Stimulated activated CD4-positive, alpha-beta T cell treated with anti-CD3 and anti-CD28 coated beads, Interleukin-1b, Interleukin-23, amount 100 ng/mL, for 1 hour (primary cell): ENCODE measurements around the gene DEFB123.

Experiments
- DNase-seq, 2 donors: peaks; one replicate each; pipeline ENCODE4 v3.0.0-alpha.2; 2020; ENCODE audit warnings: low read depth in 2 of 2

Gene DEFB123

DNA sequence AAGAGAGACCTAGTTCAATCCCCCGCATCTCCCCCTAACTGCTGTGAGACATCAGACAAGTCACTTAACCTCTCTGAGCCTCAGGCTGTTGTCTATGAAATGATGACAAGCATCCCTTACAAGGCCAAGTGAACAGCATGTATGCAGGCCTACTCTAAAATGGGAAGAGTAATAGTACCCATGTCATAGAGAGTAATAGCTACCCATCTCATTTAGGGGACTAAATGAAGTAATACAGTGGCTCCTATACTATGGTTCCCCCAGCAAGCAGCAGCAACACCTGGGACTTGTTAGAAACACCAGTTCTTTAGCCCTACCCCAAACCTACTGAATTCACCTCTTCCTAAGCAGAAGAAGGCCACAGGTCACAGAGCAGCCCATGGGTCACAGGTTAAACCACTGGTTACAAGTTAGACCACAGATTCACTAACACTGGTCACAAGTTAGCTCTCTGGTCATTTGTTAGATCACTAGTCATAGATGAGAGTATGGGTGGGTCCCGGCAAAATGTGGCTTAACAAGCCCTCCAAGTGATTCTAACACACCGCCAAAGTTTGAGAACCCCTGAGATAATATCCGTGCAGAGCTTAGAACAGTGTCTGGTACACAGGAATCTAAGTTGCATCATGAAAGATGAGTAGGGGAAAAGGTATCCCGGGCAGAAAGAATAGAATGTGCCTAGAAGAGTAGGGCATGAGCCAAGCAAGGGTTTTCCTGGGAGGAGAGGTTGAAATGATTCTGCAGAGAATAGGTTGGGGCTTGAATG is 33.1 kb downstream of the DEFB123 start:
- DNase-seq, result no peak

DNA sequence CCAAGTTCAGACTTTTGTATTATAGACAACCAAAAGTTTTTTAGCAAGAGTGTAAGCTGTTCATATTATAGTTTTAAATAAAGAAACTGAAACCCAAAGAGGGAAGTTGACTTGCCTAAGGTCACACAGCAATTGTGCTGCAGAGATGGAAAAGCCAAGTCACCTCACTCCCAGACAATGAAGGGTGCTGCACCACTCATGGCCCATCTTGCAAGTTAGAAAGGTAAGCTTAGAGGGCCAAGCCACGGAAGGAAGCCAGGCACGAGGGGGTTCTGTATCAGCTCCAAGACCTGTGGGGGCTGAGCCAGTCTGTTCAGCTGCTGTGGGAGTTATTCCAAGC is 33.6 kb downstream of the DEFB123 start:
- no peak for DNase-seq

- no peak for DNase-seq
Measured at GRCh38 chr20:31474758-31475427, 34.5 kb downstream of the DEFB123 start, which contains the start of the genes DEFB124 and REM1. Gene DEFB124, minus strand, starts transcription at chr20:31475127. Its CDS starts 2,114 bp downstream, at chr20:31473013. Gene REM1, plus strand, starts transcription at chr20:31475288. Its CDS starts 1,158 bp downstream, at chr20:31476446.

DNA sequence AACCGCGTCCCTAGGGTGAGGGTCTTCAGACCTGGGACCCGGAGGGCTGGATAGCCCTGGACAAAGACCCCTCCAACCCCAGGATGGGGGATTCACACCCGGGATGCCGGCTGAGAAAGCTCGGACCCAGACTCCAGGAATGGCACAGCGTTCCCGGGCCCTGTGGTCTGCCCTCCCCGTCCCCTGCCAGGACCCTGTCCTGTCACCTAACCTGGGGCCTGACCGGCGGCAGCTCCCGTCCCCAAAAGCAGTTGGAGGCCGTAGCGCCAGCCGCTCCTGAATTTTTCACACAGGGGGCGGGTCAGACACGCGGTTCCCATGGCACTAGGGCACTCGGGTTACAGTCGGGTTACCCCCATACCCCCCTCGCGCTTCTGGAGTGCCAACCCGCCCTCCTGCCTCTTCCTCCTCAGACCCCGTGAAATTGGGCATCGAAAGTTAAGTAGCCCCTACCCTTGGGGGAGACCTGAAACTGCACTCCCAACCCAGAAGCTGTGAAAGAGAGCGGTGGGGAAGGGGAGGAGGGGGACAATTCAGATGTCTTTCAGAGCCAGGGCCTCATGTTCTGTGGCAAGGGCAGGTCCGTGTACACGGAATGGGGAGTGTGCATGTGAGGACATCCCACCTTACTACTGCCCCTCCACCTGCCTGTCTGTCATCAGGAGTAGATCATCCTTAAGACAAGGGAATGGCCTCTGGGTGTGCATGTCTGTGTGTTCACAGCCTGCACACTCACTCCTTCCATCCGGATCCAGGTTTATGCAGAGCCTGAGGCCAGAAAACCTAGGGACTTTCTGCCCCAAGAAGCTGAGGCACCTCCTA is 35.3 kb downstream of the DEFB123 start:
- no peak for DNase-seq

GRCh38 chr20:31476294-31476585 is 35.8 kb downstream of the DEFB123 start:
- DNase-seq, result no peak

DNA sequence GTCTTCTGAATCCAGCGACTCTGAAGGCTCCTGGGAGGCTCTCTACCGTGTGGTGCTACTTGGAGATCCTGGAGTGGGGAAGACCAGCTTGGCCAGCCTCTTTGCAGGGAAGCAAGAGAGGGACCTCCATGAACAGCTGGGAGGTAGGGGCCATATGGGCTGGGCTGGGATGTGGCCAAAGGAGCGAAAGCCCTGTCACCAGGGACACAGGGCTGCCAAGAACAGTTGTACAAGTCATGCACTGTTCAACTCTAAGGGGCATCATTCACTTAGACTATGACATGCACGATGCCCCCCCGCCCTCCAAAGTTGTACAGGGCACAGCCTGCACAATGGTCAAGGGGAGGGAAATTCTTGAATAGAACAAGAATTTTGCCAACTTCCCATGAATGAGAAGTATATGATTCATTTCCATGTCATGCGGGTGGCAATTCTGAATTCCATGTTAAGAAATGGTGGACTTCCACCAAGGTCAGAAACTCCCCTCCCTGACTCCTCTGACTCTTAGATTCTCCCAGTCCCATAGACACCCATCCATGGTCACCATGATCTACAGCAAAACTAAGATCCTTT is 36.3 kb downstream of the DEFB123 start:
- no peak for DNase-seq

GRCh38 chr20:31484001-31484400 is 43.6 kb downstream of the DEFB123 start:
- no peak for DNase-seq

DNA sequence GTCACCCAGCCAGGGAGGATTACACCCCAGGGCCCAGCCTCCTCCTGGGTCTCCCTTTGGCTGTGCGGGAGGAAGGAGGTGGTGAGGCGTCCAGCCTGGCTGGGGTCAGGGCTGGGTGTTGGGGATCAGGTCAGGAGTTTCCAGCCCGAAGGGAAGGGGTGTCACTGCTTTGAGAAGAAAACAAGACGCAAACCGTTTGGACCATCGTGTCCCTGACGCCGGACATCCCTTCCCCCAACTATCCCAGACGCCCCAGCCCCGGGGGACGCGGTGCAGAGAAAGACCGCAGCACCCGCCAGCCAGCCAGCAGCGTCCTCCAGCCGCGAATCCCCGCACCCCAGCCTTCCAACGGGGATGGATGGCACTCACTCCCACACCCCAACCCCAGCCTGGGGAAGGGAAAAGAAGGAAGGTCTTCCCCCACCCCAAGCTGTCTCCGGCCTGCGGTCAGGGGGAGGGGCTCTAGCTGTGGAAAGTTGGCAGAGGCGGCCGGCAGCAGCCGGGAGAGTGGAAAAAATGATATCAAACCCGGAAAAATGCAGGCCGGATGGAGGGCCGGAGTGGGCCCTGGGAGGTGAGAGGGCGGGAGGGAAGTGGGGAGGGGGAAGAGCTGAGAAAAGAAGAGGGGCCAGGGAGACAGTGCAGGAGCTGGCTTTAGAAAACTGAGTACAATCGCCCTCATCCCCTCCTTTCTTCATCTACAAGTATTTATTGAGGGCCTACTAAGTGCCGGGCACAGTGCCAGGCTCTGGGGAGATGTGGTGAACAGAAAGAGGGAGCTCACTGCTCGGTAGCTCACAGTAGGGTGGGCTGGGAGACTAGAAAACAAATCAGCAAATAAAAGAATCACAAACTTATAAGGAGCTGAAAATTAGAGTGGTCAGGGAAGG is 45.3 kb downstream of the DEFB123 start:
- no peak for DNase-seq

DNA sequence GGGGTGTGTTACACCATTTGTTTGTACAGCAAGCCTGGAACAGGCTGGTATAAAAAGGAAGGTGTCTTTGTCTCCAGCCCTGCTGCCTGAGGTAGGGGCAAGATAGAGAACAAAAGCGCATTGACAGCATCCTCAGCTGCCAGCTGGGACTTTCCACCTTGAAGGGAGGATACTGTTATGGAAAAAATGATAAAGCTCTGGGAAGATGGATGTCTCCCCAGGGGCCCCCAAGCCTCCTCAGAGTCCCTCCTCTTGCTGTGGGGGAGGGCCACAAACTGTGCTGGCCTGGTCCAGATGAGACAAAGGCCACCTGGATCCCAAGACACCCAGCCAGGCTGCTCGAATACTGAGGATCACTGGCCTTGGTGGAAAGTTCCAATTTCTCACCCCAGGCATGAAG is 47.7 kb downstream of the DEFB123 start:
- no peak for DNase-seq

DNA sequence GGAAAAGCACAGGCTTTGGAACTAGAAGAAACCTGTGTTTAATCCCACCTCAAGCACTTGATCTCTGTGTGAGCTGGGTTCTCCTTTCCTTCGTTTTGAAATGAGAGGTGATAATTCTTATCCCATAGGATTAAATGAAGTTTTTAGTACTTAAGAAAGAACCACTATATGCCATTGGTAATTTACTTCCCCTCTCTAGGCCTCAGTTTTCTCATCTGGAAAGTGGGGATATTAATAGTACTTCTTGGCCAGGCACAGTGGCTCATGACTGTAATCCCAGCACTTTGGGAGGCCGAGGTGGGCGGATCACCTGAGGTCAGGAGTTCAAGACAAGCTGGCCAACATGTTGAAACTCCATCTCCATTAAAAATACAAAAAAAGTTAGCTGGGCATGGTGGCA is 48.7 kb downstream of the DEFB123 start:
- no peak for DNase-seq

- DNase-seq, result no peak
Measured at GRCh38 chr20:31490752-31491151, 50.3 kb downstream of the DEFB123 start.

DNA sequence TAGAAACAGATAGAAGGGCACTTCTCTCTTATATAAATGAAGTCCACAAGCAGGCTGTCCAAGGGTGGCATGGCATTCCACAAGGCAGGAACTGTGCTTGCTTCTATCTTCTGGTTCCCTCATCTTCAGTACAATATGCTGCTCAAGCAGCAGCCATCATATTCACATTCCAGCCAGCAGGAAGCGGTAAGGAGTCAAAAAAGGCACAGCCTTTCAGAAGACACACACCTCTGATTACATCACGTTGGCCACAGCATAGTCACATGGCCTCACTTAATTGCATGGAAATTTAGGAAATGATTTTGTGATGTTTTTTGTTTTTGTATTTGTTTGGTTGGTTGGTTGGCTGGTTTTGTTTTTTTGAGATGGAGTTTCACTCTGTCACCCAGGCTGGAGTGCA is 53.7 kb downstream of the DEFB123 start:
- no peak for DNase-seq

DNA sequence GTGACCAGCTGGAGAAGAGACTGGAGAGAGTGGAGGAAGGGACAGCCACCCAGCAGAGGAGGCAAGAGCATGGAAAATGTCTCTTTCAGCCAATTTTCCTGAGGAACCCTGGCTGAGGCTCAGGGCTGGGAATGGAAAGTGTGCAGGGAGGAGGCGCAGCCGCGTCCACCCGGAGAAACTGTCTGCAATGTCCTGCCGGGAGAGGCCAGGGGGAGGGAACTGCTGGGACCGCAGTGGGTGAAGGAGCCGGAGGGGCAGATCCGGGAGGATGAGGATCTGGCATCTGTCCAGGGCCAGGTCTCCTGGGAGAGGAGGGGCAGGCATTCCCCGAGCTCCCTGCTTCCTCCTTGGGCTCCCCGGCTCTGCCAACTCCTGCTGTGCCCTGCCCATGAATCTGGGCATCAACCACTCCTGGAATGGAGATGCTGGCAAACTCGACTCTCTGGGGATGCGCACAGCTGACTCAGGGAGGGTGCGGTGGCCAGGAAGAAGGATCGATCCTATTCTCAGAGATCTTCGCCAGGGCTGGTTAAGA is 56.4 kb downstream of the DEFB123 start:
- no peak for DNase-seq

DNA sequence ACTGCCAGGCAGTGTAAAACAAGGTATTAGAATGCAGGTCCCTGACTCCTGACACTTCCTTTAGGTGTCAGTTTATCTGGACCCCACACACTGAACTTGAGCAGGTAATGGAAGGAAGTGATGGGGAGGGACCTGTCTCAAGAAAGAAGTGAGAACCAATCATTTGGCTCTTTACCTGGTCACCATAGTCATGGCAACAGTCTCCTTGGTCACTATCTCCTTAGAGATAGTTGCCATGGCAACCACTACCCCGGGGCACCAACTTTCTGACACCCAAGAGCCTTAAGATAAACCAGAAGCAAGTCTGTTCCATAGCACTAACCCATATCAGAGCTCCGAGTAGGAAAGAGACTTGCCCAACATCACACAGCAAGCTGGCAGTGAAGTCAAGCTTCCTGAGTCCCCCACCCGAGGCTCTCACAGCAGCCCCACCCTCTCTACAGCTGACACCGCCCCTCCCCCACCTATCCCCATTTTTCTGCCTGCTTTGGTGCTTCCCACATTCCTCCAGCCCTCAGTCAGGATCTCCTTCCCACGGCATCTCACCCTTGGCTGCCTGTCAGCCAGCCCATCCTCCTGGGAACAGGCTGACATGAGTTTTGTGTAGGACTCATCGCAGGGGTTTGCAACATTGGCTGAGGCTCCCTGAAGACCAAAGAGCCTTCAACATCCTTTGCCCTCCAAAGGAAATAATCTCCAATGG is 57.6 kb downstream of the DEFB123 start:
- no peak for DNase-seq
